Measurements from ENCODE around the gene ALAS1.
"Not testable (repeated sequence)": the region's sequence is repeated elsewhere in the genome, so short reads cannot be mapped to it uniquely, and the experiment has no call there.

The ALAS1 gene

DNA sequence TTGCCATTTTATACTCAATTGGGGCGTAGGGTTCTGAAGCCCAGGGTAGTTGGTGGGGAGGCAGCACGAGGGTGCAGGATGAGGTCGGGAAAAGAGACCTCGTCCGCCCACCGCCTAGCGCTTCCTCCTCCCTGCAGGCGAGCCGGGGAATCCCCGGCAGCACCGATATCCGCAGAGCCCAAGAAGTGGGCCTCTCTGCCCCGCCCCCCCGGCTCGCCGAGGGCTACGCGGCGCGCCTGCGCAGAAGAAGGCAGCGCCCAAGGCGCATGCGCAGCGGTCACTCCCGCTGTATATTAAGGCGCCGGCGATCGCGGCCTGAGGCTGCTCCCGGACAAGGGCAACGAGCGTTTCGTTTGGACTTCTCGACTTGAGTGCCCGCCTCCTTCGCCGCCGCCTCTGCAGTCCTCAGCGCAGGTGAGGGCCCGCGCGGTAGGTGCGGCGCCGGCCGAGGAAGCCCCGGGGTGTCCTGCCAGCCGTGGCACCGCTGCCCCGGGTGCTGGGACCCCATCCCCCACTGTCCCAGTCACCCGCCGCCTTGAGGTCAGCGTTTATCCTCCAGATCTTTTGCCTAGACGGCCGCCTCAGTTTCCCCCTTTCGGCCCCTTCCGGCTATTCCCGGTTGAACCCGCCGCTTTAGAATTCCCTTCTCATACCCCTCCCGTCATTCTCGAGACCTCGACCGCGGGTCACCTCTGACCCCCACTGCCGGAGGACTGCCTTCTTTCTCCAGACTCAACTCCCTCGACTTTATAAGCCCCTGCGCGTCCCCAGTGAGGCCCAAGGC lies at the start of gene ALAS1:
Gene ALAS1, plus strand, starts transcription at position 319 of the 784 bp plus-strand sequence. CDS start 1,082 bp downstream, outside the sequence.
- peak; percentile 95 to 96 for DNase-seq (ENCODE audit: low spot score in 2 of 2)
- Mint-ChIP-seq H3K27ac (peak within 1 kb of the TSS; percentile 94), H3K4me3 (peak within 1 kb of the TSS; percentile 100), H3K9me3 (no peaks in the 10 kb centered on the region), H3K27me3 (no peaks in the 10 kb centered on the region), H3K4me1 (peaks cover 30% of the 10 kb centered on the region), H3K36me3 (peaks cover 3% of the 10 kb centered on the region)
- ATAC-seq (ENCODE audit: low read depth), result peak; percentile 96

DNA sequence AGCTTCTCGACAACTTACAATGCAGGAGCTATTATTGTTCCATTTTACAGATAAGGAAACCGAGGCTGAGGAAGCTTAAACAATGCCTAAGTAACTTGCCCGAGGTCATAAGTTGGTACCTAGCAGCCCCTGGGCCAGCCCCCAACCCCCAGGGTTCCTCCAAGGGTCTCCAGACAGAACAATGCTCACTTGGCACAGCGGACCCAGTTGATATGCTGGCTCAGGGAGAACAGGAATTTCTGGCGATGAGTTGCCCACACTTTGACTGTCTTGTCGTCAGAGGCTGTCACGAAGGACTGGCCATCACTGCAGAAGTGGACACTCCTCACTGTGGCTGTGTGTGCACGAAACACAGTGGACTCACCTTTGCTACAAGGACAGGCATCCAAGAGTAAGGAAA lies 48.9 kb upstream of the ALAS1 start:
- ATAC-seq (ENCODE audit: low read depth), result no peak
- H3K36me3 Mint-ChIP-seq, result no peaks in the 10 kb centered on the region
- H3K9me3 Mint-ChIP-seq, result no peaks in the 10 kb centered on the region
- H3K4me1 Mint-ChIP-seq, result peaks cover 6% of the 10 kb centered on the region
- no peaks in the 10 kb centered on the region for H3K27me3 Mint-ChIP-seq
- DNase-seq (ENCODE audit: low spot score in 2 of 2), result no peak
- H3K4me3 Mint-ChIP-seq, result no peak overlapping the region
- no peak overlapping the region for H3K27ac Mint-ChIP-seq

DNA sequence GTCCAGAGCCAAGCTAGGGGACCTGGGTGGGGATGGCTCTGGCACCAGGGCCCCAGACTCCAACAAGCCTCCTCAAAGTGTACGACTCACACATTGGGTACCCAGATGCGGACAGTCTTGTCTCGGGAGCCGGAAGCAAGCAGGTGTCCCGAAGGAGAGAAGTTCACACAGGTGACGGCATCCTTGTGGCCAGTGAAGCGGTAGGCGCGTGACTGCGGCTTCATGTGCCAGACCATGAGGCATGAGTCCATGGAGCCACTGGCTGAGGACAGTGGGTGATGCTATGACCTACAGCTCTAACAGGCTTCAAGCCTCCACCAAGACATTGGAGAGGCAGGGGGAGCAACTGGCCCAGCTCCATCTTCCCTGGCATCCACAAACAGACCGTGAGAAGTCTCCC lies 48.2 kb upstream of the ALAS1 start:
- H3K27me3 Mint-ChIP-seq, result no peaks in the 10 kb centered on the region
- H3K4me3 Mint-ChIP-seq, result no peak overlapping the region
- no peak overlapping the region for H3K27ac Mint-ChIP-seq
- no peaks in the 10 kb centered on the region for H3K9me3 Mint-ChIP-seq
- DNase-seq (ENCODE audit: low spot score in 2 of 2) (no peak), ATAC-seq (ENCODE audit: low read depth) (no peak)
- H3K36me3 Mint-ChIP-seq, result no peaks in the 10 kb centered on the region
- H3K4me1 Mint-ChIP-seq, result peaks cover 2% of the 10 kb centered on the region

DNA sequence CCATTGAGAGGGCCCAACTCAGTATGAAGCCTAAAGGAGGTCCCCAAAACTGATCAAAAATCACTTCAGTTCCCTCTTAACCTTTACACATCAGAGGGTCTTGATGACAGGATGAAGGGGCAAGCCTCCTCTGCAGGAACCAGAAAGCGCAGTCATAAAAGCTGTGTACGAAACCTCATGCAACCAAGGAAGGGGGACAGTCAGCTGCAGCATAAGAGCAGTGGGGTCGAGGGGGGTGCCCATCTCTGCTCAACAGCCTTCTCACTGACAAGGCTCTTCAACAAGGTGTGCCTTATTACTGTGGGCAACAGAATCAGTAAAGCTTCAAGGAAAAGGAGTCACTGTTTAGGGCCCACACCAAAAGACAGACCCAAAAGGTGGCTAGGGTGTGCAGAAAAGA lies 47.6 kb upstream of the ALAS1 start:
- Mint-ChIP-seq H3K36me3 (no peaks in the 10 kb centered on the region), H3K4me1 (peaks cover 4% of the 10 kb centered on the region), H3K9me3 (no peaks in the 10 kb centered on the region), H3K4me3 (no peak overlapping the region), H3K27ac (no peak overlapping the region), H3K27me3 (no peaks in the 10 kb centered on the region)
- ATAC-seq (ENCODE audit: low read depth), result no peak
- DNase-seq (ENCODE audit: low spot score in 2 of 2), result no peak

DNA sequence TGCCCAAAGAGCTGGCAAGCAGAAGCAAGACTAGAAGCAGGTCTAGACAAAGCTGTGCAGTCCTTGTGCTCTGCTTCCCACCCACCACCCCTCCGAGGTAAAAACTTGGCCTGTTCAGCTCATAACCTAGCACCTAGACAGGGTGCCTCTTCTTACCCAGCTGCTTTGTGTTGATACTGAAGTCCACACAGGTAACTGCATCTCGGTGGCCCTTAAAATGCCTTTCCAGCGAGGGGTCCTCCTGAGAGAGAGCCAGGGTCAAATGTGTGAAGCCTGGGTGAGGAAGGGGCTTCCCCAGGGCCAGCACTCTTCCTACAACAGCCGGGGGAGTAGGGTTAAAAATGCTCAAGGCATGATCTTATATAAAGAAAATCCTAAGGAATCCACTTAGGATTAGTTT lies 47.1 kb upstream of the ALAS1 start:
- ATAC-seq (ENCODE audit: low read depth), result no peak
- DNase-seq (ENCODE audit: low spot score in 2 of 2), result no peak
- peaks cover 8% of the 10 kb centered on the region for H3K4me1 Mint-ChIP-seq
- H3K27ac Mint-ChIP-seq, result no peak overlapping the region
- H3K27me3 Mint-ChIP-seq, result no peaks in the 10 kb centered on the region
- H3K4me3 Mint-ChIP-seq, result no peak overlapping the region
- H3K36me3 Mint-ChIP-seq, result no peaks in the 10 kb centered on the region
- H3K9me3 Mint-ChIP-seq, result no peaks in the 10 kb centered on the region

DNA sequence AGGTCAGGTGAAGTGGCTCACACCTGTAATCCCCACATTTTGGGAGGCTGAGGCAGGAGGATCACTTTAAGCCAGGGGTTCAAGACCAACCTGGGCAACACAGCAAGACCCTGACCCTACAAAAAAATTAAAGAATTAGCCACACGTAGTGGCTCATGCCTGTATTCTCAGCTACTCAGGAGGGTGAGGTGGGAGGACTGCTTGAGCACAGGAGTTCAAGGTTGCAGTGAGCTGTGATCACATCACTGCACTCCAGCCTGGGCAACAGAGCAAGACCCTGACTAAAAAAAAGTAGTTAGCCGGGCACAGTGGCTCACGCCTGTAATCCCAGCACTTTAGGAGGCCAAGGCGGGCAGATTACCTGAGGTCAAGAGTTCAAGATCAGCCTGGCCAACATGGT lies 46.0 kb upstream of the ALAS1 start:
- not testable (repeated sequence) for H3K4me1 Mint-ChIP-seq; H3K4me3 Mint-ChIP-seq; H3K36me3 Mint-ChIP-seq; H3K27me3 Mint-ChIP-seq; DNase-seq (ENCODE audit: low spot score in 2 of 2); H3K27ac Mint-ChIP-seq; ATAC-seq (ENCODE audit: low read depth); H3K9me3 Mint-ChIP-seq

DNA sequence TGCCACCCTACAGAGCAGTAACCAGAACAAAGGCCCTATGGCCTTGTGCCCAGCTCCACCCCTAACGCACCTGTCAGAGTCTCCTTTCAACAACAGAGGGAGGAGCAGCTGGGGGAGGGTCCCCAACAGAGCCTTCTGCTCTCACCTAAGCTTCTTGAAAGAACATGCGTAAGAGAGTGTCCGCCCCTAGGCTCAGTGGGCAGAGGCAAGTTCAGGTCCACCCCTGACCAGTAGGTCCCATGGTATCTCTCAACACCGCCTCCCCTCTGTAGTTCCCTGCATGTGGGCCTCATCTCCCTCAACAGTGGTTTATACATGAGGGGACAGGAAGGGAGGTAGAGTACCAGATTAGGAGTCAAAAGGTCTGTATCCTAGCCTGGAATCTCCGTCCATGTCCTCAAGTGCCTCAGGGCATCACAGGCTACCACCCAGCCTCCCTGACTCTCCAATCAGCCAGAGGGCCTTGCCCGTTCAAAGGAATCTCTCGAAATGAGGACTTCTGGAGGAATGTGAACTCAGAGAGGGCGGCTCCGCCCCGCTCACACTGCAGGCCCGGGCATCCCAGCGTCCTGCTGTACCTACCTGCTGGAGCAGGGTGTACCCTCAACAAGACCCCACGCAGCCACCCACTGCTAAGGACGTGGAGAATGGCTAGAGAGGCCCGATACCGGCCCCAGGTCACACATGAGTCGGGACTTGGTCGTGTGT lies 44.4 kb upstream of the ALAS1 start:
- Mint-ChIP-seq H3K27ac (no peak overlapping the region), H3K36me3 (no peaks in the 10 kb centered on the region), H3K4me3 (peak overlapping the region; percentile 97), H3K4me1 (peaks cover 9% of the 10 kb centered on the region), H3K9me3 (no peaks in the 10 kb centered on the region), H3K27me3 (no peaks in the 10 kb centered on the region)
- DNase-seq (ENCODE audit: low spot score in 2 of 2) (no peak), ATAC-seq (ENCODE audit: low read depth) (no peak)

DNA sequence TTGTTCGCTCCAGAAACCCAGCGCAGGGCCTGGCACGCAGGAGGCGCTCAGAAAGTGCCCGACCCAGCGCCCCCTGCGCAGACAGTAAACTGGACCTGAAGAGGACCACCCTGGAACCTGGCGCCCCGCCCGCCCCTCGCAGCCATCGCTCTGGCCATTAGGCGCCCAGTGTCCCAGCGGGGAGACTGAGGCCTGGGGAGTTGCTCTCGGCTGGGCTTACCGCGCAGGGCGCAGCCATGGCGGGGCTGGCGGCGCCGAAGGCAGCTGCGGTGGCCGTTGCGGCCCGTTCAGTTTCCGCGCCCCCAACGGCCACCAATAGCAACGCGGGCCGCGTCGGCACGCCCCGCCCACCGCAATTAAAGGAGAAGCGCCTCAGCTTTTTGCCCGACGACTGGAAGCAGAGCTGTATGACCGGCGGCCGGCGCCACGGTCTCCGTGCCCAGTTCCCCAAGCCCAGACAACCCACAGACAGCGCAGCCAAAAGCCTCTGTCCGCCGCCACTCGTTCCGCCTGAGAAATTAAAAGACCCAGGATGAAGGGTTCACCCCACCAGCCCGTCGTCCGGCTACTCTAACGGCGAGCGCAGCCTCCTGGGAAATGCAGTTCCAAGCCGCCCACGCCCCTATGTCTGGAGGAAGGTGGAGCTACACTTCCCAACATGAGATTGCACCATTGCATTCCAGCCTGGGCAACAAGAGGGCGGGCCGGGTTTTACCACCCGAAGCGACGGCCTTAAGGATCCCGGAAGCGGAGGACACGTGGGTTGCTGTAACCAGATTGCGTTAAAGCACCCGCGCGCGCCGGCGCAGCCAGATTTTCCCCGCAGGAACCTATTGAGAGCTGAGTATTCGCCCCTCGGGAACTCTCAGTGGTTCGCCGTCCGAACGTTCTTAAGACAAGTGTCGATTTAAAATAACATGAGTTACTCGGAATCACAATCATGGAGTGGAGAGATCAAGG lies 43.5 kb upstream of the ALAS1 start, which contains the start of gene POC1A:
Gene POC1A, minus strand, starts transcription at position 289 of the 960 bp plus-strand sequence. Its CDS starts 51 bp downstream, at position 238.
- H3K4me1 Mint-ChIP-seq, result peaks cover 9% of the 10 kb centered on the region
- H3K36me3 Mint-ChIP-seq, result no peaks in the 10 kb centered on the region
- peak within 1 kb of the TSS; percentile 97 for H3K4me3 Mint-ChIP-seq
- DNase-seq (ENCODE audit: low spot score in 2 of 2) (peak; percentile 77 to 84), ATAC-seq (ENCODE audit: low read depth) (peak; percentile 88)
- H3K27ac Mint-ChIP-seq, result peak within 1 kb of the TSS; percentile 93
- H3K9me3 Mint-ChIP-seq, result no peaks in the 10 kb centered on the region
- H3K27me3 Mint-ChIP-seq, result no peaks in the 10 kb centered on the region

DNA sequence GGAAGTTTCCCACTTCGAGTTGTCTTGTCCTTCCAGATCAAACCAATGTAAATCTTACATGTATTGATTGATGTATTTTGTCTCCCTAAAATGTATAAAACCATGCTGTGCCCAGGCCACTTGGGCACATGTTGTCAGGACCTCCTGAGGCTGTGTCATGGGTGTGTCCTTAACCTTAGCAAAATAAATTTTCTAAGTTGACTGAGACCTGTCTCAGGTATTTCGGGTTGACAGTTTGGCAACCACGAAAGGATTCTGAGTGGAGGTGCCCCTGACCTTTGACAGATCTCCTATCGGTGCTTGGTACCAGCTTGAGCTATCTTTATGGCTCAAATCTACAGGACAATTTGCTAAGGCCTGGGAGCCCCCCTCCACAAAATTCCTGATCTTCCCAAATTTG lies 42.0 kb upstream of the ALAS1 start:
- no peaks in the 10 kb centered on the region for H3K27me3 Mint-ChIP-seq

DNA sequence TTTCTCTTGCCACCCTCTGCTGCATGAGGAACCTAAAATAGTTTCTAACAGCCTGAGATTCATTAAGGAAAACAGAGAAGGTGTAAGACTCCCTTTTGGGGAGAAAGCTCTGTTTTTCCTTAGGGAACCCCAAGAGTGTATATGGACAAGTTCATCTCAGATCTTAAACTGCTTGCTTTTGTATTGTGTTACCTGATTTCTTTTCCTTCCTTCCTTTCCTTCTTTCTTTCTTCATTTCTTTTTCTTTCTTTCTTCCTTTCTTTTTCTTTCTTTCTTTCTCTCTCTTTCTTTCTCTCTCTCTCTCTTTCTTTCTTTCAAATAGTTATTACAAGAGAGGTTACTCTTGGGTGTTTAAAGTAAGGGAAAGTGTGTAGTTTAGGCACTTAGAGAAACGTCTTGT lies 38.5 kb upstream of the ALAS1 start:
- no peaks in the 10 kb centered on the region for H3K27me3 Mint-ChIP-seq
- H3K36me3 Mint-ChIP-seq, result no peaks in the 10 kb centered on the region
- no peaks in the 10 kb centered on the region for H3K9me3 Mint-ChIP-seq
- DNase-seq (ENCODE audit: low spot score in 2 of 2), result no peak
- no peak for ATAC-seq (ENCODE audit: low read depth)
- peaks cover 7% of the 10 kb centered on the region for H3K4me1 Mint-ChIP-seq
- H3K4me3 Mint-ChIP-seq, result no peak overlapping the region
- no peak overlapping the region for H3K27ac Mint-ChIP-seq

More for the DNA sequence above, 42.0 kb upstream of the ALAS1 start:
- peaks cover 9% of the 10 kb centered on the region for H3K4me1 Mint-ChIP-seq
- peak overlapping the region; percentile 71 for H3K4me3 Mint-ChIP-seq
- H3K36me3 Mint-ChIP-seq, result no peaks in the 10 kb centered on the region
- DNase-seq (ENCODE audit: low spot score in 2 of 2) (no peak), ATAC-seq (ENCODE audit: low read depth) (no peak)
- H3K27ac Mint-ChIP-seq, result peak overlapping the region; percentile 78
- no peaks in the 10 kb centered on the region for H3K9me3 Mint-ChIP-seq

DNA sequence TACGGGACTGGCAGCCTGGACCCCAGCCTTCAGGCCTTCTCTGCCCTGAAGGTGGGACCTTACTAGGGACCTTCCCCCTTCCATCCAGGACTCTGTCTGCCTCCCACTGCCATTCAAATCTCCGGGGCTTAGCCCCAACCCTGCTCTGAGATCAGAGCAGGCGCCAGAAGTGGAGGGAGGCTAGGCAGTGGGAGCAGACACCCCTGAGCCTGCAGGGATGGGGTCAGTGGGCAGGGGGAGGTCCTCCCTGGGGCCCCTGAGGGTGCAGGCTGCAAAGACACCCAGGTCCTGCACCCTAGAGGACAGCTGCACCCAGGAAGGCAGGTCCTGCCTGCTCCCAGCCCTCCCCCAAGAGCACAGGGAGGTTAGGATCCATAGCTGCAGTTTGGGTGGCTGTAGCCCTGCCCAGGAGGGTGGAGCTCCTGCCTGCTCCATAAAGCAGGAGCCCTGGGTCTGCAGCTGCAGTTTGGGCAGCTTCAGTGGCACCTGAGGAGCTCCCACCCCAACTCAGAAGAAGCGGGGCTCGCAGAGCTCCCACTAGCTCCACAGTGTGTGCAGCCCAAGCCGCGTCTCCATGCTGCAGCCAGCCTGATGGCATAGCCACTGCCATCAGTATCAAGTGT lies 35.6 kb upstream of the ALAS1 start:
- Mint-ChIP-seq H3K9me3 (no peaks in the 10 kb centered on the region), H3K27me3 (no peaks in the 10 kb centered on the region), H3K4me1 (no peaks in the 10 kb centered on the region), H3K27ac (no peak overlapping the region), H3K4me3 (no peak overlapping the region), H3K36me3 (no peaks in the 10 kb centered on the region)
- ATAC-seq (ENCODE audit: low read depth) (no peak), DNase-seq (ENCODE audit: low spot score in 2 of 2) (no peak)

DNA sequence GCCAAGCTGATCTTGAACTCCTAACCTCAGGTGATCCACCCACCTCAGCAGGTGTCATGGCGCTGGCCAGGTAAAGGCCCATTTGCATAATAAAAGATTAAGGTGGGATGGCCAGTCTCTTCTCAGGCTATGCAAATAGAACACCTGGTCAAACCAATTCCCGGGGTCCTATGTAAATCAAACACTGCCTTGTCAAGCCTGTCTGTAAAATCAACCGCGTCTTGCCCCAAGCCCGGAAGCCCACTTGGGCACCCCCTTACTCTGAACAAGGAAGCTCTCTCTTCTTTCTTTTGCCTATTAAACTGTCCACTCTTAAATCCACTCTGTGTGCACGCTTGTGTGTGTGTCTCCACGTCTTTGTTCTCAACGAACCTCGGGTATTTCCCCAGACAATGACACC lies 30.7 kb upstream of the ALAS1 start:
- Mint-ChIP-seq H3K4me3 (no peak overlapping the region), H3K27me3 (no peaks in the 10 kb centered on the region), H3K9me3 (no peaks in the 10 kb centered on the region), H3K36me3 (no peaks in the 10 kb centered on the region), H3K27ac (no peak overlapping the region), H3K4me1 (no peaks in the 10 kb centered on the region)
- ATAC-seq (ENCODE audit: low read depth), result no peak
- no peak for DNase-seq (ENCODE audit: low spot score in 2 of 2)

DNA sequence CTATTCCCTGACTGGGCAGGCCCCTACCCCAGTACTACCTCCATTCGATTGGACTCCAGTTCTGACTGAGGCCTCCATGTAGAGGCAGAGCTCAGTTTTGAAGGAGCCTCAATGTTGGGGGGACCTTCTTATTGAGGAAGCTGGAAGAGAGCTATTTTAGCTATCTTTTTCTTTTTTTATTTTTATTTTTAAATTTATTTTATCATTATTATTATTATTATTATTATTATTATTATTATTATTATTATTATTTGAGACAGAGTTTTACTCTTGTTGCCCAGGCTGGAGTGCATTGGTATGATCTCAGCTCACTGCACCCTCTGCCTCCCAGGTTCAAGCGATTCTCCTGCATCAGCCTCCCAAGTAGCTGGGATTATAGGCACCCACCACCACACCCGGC lies 27.7 kb upstream of the ALAS1 start:
- ATAC-seq (ENCODE audit: low read depth); H3K27me3 Mint-ChIP-seq; H3K4me1 Mint-ChIP-seq; H3K4me3 Mint-ChIP-seq; H3K36me3 Mint-ChIP-seq; H3K27ac Mint-ChIP-seq; DNase-seq (ENCODE audit: low spot score in 2 of 2); H3K9me3 Mint-ChIP-seq: not testable (repeated sequence)
